ENCODE measurements around the gene CX3CL1. TPM values are rescaled to one million over a fixed set of nuclear protein-coding genes. Genes with fewer than 3 reads are reported as not detected.
A peak's percentile ranks its signal among the peaks of the same experiment; 100 is the strongest.

CX3CL1 gene
- total and polyA plus RNA-seq, 8 donors, result 8.6 to 27.8 (median 11.2) TPM

GRCh38 chr16:57364143-57364542 is 8.1 kb upstream of the CX3CL1 start:
- ATAC-seq, result no peak
- intact Hi-C loops (cut with DNase I), result no loop called here
- no peaks in the 10 kb centered on the region for H3K9me3 ChIP-seq

DNA sequence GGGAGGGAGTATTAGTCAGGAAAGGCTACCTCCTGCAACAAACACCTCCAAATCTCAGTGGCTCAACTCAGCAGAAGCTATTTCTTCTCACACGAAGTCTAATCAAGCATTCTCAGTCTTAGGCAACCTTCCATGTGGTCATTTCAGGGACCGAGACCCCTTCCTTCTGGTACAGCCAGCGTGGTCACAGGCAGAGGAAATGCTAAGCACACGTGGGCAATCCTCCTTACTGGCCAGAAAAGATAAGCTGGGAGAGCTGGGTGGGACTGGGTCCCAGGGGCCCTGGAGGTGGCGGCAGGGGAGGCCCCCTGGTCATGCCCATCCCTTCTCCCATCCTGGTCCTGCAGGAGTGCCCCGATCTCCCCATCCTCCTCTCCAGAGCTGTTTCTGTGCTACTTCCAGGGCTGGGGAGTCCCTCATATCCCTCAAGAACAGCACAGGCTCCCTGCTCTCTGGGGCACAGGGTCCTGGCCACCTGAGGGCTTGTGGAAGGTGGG is 5.7 kb upstream of the CX3CL1 start:
- TF ChIP-seq CTCF (IDR thresholded peaks at IDR 0.05), result no peak
- no peak overlapping the region for H3K4me3 ChIP-seq
- no peaks in the 10 kb centered on the region for H3K9me3 ChIP-seq
- DNase-seq, result no peak
- no peak for ATAC-seq
- H3K27me3 ChIP-seq, result no peaks in the 10 kb centered on the region
- peaks cover 0 to 6% of the 10 kb centered on the region in 2 donors for H3K4me1 ChIP-seq
- intact Hi-C loops (cut with DNase I), result no loop called here
- H3K27ac ChIP-seq, result no peak overlapping the region
- no peaks in the 10 kb centered on the region for H3K36me3 ChIP-seq

More at GRCh38 chr16:57364143-57364542, 8.1 kb upstream of the CX3CL1 start:
- H3K27me3 ChIP-seq, result no peaks in the 10 kb centered on the region
- H3K4me3 ChIP-seq, result no peak overlapping the region
- no peaks in the 10 kb centered on the region for H3K36me3 ChIP-seq
- no peak overlapping the region for H3K27ac ChIP-seq
- H3K4me1 ChIP-seq, result peaks cover 0 to 6% of the 10 kb centered on the region in 2 donors
- TF ChIP-seq CTCF (IDR thresholded peaks at IDR 0.05), result no peak
- DNase-seq, result no peak

- Histone ChIP-seq H3K27ac (peak overlapping the region in 1 of 2 donors; percentile 53), H3K4me3 (no peak overlapping the region), H3K36me3 (no peaks in the 10 kb centered on the region), H3K27me3 (no peaks in the 10 kb centered on the region), H3K9me3 (no peaks in the 10 kb centered on the region), H3K4me1 (peaks cover under 1 to 11% of the 10 kb centered on the region in 2 donors)
- TF ChIP-seq CTCF (IDR thresholded peaks at IDR 0.05), result no peak
- ATAC-seq (no peak), DNase-seq (no peak)
- intact Hi-C loops (cut with DNase I), result no loop called here
Observed at GRCh38 chr16:57367116-57367752, 5.1 kb upstream of the CX3CL1 start.

DNA sequence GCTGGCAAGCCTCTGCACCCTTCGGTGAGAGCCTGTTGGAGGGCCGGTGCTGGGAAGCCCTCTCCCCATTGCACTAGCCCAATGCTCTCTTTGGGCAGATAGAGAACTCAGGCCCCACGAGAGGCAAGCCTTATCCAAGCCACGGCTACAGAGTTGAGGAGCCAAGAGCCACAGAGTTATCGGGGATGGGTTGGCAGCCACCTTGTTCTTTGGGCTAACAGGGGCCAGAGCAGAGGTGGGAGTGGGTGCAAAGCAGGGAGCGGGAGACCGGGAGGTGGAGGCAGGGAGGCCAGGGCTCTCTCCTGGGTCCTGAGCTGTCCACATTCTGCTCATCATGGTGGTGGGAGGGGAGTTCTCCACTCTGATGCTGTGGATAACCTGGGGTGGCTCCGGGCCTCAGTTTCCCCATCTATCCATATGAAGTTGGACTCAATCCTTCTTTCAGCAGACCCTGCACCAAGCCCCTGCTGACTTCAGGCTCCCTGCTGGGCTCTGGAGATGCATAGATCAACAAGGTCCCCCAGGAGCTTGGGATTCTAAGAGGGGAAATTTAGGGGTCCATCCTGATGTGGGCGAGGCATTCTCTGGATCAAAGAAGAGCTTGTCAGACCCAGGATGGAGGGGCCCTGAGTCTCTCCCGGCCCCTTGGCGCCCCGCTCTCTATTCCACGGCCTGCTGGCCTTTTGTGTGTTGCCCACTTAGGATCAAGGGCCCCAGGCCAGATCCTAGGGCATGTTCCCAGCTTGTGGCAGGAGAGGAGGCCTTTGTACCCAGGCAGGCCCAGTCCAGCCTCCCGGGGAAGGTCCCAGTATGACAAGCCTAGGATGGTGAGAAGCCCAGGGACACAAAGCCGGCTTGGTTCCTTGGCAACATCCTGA is 557 bp upstream of the CX3CL1 start:
- H3K4me3 ChIP-seq, result peak overlapping the region in 1 of 2 donors; percentile 41
- intact Hi-C loops (cut with DNase I), result no loop called here
- DNase-seq (peak in 1 of 4 donors; percentile 22), ATAC-seq (no peak)
- peaks cover 4 to 7% of the 10 kb centered on the region in 2 donors for H3K4me1 ChIP-seq
- no peaks in the 10 kb centered on the region for H3K27me3 ChIP-seq
- H3K36me3 ChIP-seq, result no peaks in the 10 kb centered on the region
- no peaks in the 10 kb centered on the region for H3K9me3 ChIP-seq
- H3K27ac ChIP-seq, result peak overlapping the region; percentile 73 to 77
- TF ChIP-seq CTCF (IDR thresholded peaks at IDR 0.05), result no peak
